ENCODE measurements around the gene NPL.

DNA sequence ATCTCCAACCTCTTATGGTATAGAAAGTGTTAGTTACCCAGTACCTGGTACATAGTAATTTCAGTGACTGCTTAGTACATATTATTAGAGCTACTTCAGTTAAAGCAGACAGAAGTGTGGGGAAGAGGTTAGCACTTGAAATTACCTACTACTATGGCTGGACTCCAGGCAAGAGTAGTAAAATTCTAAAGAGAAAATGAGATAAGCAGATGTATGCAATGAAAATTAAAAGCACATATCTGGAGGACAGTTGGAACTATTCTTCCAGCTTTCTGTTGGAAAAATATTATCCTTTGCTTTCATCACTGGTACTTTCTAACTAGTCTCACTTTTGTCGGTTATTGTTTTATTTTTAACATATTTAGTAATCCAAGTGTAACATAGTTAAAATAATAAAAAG is 73.3 kb downstream of the NPL start:
- TF ChIP-seq, protein P1, sequence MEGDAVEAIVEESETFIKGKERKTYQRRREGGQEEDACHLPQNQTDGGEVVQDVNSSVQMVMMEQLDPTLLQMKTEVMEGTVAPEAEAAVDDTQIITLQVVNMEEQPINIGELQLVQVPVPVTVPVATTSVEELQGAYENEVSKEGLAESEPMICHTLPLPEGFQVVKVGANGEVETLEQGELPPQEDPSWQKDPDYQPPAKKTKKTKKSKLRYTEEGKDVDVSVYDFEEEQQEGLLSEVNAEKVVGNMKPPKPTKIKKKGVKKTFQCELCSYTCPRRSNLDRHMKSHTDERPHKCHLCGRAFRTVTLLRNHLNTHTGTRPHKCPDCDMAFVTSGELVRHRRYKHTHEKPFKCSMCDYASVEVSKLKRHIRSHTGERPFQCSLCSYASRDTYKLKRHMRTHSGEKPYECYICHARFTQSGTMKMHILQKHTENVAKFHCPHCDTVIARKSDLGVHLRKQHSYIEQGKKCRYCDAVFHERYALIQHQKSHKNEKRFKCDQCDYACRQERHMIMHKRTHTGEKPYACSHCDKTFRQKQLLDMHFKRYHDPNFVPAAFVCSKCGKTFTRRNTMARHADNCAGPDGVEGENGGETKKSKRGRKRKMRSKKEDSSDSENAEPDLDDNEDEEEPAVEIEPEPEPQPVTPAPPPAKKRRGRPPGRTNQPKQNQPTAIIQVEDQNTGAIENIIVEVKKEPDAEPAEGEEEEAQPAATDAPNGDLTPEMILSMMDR (IDR thresholded peaks at IDR 0.05): no peak
- no peak for TF ChIP-seq POLR2A (IDR thresholded peaks at IDR 0.05)

Data from esophagus squamous epithelium (tissue), 4 donors.